ENCODE data around the gene WIZ. TPM values are rescaled to one million over a fixed set of nuclear protein-coding genes. Genes with fewer than 3 reads are reported as not detected.

WIZ gene
- total and polyA plus RNA-seq, 9 of the 15 experiments (the other 6 are each of a cell fraction or from before 2014, with no cell fraction given), result 0.06 to 37.5 (median 4.8) TPM

GRCh38 chr19:15373644-15374043 is 76.1 kb downstream of the WIZ start:
- Histone ChIP-seq H3K4me3 (no peak overlapping the region), H3K27me3 (ENCODE audit: control insufficient read depth in 2 of 2, insufficient read depth in 2 of 2, low read length in 2 of 2) (no peaks in the 10 kb centered on the region; a peak in 1 of 5 replicates), H3K36me3 (ENCODE audit: control insufficient read depth, insufficient read depth, low read length) (peaks cover 76% of the 10 kb centered on the region; the same call in 2 of the 3 replicates), H3K4me1 (replicated peaks in 1 of 2; ENCODE audit: control insufficient read depth in 2 of 2, insufficient read depth in 2 of 2, low read length in 2 of 2) (peaks cover 11 to 45% of the 10 kb centered on the region in 2 experiments), H4K20me1 (replicated peaks; ENCODE audit: control insufficient read depth, insufficient read depth, low read length) (peaks cover 30% of the 10 kb centered on the region), H3K27ac (ENCODE audit: extremely low read depth, low read depth, low read length) (no peak overlapping the region), H3K9me3 (replicated peaks; ENCODE audit: control insufficient read depth, insufficient read depth, low read depth, low read length) (no peaks in the 10 kb centered on the region), H3K79me2 (ENCODE audit: control insufficient read depth, insufficient read depth, low read length) (peaks cover 56% of the 10 kb centered on the region), H2AFZ (ENCODE audit: low read depth, low read length) (no peak overlapping the region), H3K4me2 (ENCODE audit: insufficient read depth, low read length) (no peak overlapping the region), H3K9ac (ENCODE audit: insufficient read depth in 1 of 2, low read depth in 2 of 2, low read length in 2 of 2) (peak overlapping the region in 1 of 2 experiments; percentile 17; a peak in 1 of 4 replicates), H3K9me1 (ENCODE audit: control insufficient read depth, insufficient read depth, low read length) (peaks cover 3% of the 10 kb centered on the region)
- WGBS (ENCODE audit: insufficient coverage, low coverage, missing lambda C conversion rate), result 89% methylated on average over 12 of the region's 22 CpGs
- DNase-seq (ENCODE audit: extremely low read depth in 1 of 4, low spot score in 3 of 4), result peak in 1 of 4 experiments; percentile 23
- ChIA-PET CTCF (ENCODE audit: low intra/inter-chr PET ratio) (no interaction called here), POLR2A (no interaction called here)
- no peak for FAIRE-seq
- ATAC-seq, result no peak
- TF ChIP-seq SMARCB1 (IDR thresholded peaks at IDR 0.05; ENCODE audit: insufficient read length, low read depth), result no peak
- no peak for TF ChIP-seq CBFA2T2 (conservative IDR thresholded peaks at IDR 0.05)
- TF ChIP-seq, protein P1, sequence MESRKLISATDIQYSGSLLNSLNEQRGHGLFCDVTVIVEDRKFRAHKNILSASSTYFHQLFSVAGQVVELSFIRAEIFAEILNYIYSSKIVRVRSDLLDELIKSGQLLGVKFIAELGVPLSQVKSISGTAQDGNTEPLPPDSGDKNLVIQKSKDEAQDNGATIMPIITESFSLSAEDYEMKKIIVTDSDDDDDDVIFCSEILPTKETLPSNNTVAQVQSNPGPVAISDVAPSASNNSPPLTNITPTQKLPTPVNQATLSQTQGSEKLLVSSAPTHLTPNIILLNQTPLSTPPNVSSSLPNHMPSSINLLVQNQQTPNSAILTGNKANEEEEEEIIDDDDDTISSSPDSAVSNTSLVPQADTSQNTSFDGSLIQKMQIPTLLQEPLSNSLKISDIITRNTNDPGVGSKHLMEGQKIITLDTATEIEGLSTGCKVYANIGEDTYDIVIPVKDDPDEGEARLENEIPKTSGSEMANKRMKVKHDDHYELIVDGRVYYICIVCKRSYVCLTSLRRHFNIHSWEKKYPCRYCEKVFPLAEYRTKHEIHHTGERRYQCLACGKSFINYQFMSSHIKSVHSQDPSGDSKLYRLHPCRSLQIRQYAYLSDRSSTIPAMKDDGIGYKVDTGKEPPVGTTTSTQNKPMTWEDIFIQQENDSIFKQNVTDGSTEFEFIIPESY (CRISPR knock-in tag; IDR thresholded peaks at IDR 0.05), result peak; percentile 69; the same call in 1 of the 2 replicates
- in situ Hi-C loops (cut with MboI), result no loop called here
- intact Hi-C loops (cut with micrococcal nuclease), result no loop called here
- BruUV-seq (replicated peaks), result no TSS peak

GRCh38 chr19:15372891-15373301 is 76.9 kb downstream of the WIZ start:
- ChIA-PET POLR2A (interaction anchor here (0.6 to 3.0 kb wide), 3 partner anchors 11 to 37 kb away, joined by 3 to 10 read pairs (median 3); no protein-coding TSS in a partner anchor), CTCF (ENCODE audit: low intra/inter-chr PET ratio) (no interaction called here)
- H3K9me1 ChIP-seq (ENCODE audit: control insufficient read depth, insufficient read depth, low read length), result peaks cover 3% of the 10 kb centered on the region
- H3K36me3 ChIP-seq (ENCODE audit: control insufficient read depth, insufficient read depth, low read length), result peaks cover 84% of the 10 kb centered on the region; the same call in 2 of the 3 replicates
- in situ Hi-C loops (cut with MboI), result no loop called here
- H2AFZ ChIP-seq (ENCODE audit: low read depth, low read length), result no peak overlapping the region
- BruUV-seq (replicated peaks), result no TSS peak
- H3K79me2 ChIP-seq (ENCODE audit: control insufficient read depth, insufficient read depth, low read length), result peaks cover 49% of the 10 kb centered on the region
- H3K4me1 ChIP-seq (replicated peaks in 1 of 2; ENCODE audit: control insufficient read depth in 2 of 2, insufficient read depth in 2 of 2, low read length in 2 of 2), result peaks cover 11 to 44% of the 10 kb centered on the region in 2 experiments
- H3K9ac ChIP-seq (ENCODE audit: insufficient read depth in 1 of 2, low read depth in 2 of 2, low read length in 2 of 2), result peak overlapping the region in 1 of 2 experiments; percentile 9; a peak in 1 of 4 replicates
- no peaks in the 10 kb centered on the region for H3K27me3 ChIP-seq (ENCODE audit: control insufficient read depth in 2 of 2, insufficient read depth in 2 of 2, low read length in 2 of 2)
- 98% methylated on average over 21 of the region's 30 CpGs for WGBS (ENCODE audit: insufficient coverage, low coverage, missing lambda C conversion rate)
- H4K20me1 ChIP-seq (replicated peaks; ENCODE audit: control insufficient read depth, insufficient read depth, low read length), result peaks cover 27% of the 10 kb centered on the region
- no peak overlapping the region for H3K4me3 ChIP-seq
- H3K4me2 ChIP-seq (ENCODE audit: insufficient read depth, low read length), result no peak overlapping the region
- no peaks in the 10 kb centered on the region for H3K9me3 ChIP-seq (replicated peaks; ENCODE audit: control insufficient read depth, insufficient read depth, low read depth, low read length)
- FAIRE-seq, result no peak
- no peak for ATAC-seq
- no peak overlapping the region for H3K27ac ChIP-seq (ENCODE audit: extremely low read depth, low read depth, low read length)
- DNase-seq (ENCODE audit: extremely low read depth in 1 of 4, low spot score in 3 of 4), result no peak
- intact Hi-C loops (cut with micrococcal nuclease), result no loop called here
- peak; percentile 54; the same call in 1 of the 2 replicates for TF ChIP-seq POLR2G (IDR thresholded peaks at IDR 0.05; ENCODE audit: low read depth, low read length)
- no peak for TF ChIP-seq FOXJ2 (tag; IDR thresholded peaks at IDR 0.05)
- peak; percentile 60 for TF ChIP-seq RBFOX2 (IDR thresholded peaks at IDR 0.05; ENCODE audit: low read depth, low read length)

All from K562 (cell line).